ENCODE measurements around the gene WDR17. TPM values are rescaled to one million over a fixed set of nuclear protein-coding genes. Genes with fewer than 3 reads are reported as not detected.

WDR17 gene
- total and polyA plus RNA-seq, 4 donors = 0.81 to 7.5 (median 3.1) TPM

GRCh38 chr4:176139518-176139917 is 73.9 kb downstream of the WDR17 start:
- Histone ChIP-seq H3K9ac (ENCODE audit: insufficient read depth in 1 of 2, low read length in 2 of 2) (no peak overlapping the region), H3K27me3 (ENCODE audit: control insufficient read depth in 3 of 3, insufficient read depth in 3 of 3, low read length in 2 of 3) (no peaks in the 10 kb centered on the region), H3K9me3 (ENCODE audit: control insufficient read depth in 4 of 4, insufficient read depth in 3 of 4, low read length in 3 of 4) (no peaks in the 10 kb centered on the region), H3K27ac (ENCODE audit: low read depth in 1 of 2, low read length in 1 of 2) (no peak overlapping the region), H3K36me3 (ENCODE audit: control insufficient read depth in 4 of 4, insufficient read depth in 4 of 4, low read length in 4 of 4) (no peaks in the 10 kb centered on the region), H3K4me1 (ENCODE audit: control insufficient read depth in 5 of 5, insufficient read depth in 5 of 5, low read length in 5 of 5) (no peaks in the 10 kb centered on the region), H3K4me3 (no peak overlapping the region)
- no peak for ATAC-seq (ENCODE audit: insufficient read depth, low FRiP score)
- no peak for DNase-seq
- TF ChIP-seq CTCF (IDR thresholded peaks at IDR 0.05; ENCODE audit: control extremely low read depth, extremely low read depth) = no peak

GRCh38 chr4:176142253-176142652 is 76.6 kb downstream of the WDR17 start:
- Histone ChIP-seq H3K36me3 (ENCODE audit: control insufficient read depth in 4 of 4, insufficient read depth in 4 of 4, low read length in 4 of 4) (no peaks in the 10 kb centered on the region), H3K4me1 (ENCODE audit: control insufficient read depth in 5 of 5, insufficient read depth in 5 of 5, low read length in 5 of 5) (no peaks in the 10 kb centered on the region), H3K4me3 (no peak overlapping the region), H3K9me3 (ENCODE audit: control insufficient read depth in 4 of 4, insufficient read depth in 3 of 4, low read length in 3 of 4) (no peaks in the 10 kb centered on the region), H3K27me3 (ENCODE audit: control insufficient read depth in 3 of 3, insufficient read depth in 3 of 3, low read length in 2 of 3) (no peaks in the 10 kb centered on the region), H3K27ac (ENCODE audit: low read depth in 1 of 2, low read length in 1 of 2) (no peak overlapping the region), H3K9ac (ENCODE audit: insufficient read depth in 1 of 2, low read length in 2 of 2) (no peak overlapping the region)
- DNase-seq (no peak), ATAC-seq (ENCODE audit: insufficient read depth, low FRiP score) (no peak)
- no peak for TF ChIP-seq CTCF (IDR thresholded peaks at IDR 0.05; ENCODE audit: control extremely low read depth, extremely low read depth)
- 69 to 85% methylated on average over 2 of the region's 2 CpGs for WGBS, 2 donors

GRCh38 chr4:176149680-176150355 is 84.2 kb downstream of the WDR17 start:
- TF ChIP-seq CTCF (IDR thresholded peaks at IDR 0.05; ENCODE audit: control extremely low read depth, extremely low read depth) = no peak

DNA sequence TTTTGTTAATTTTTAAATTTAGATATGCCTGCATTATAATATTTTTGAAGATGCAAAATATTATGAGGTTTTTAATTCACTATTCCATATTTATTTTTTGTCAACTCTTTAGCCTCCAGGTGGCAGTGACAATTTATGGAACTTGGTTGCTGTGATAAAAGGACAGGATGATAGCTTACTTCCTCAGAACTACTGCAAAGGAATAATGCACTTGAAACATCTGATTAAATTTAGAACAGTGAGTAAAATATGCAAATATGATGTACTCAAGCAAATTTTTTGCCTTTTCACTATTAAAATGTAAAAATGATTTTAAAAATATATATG is 84.7 kb downstream of the WDR17 start:
- H3K36me3 ChIP-seq (ENCODE audit: control insufficient read depth in 4 of 4, insufficient read depth in 4 of 4, low read length in 4 of 4) = peaks cover 0 to 1% (median 0%) of the 10 kb centered on the region in 4 donors
- no peaks in the 10 kb centered on the region for H3K27me3 ChIP-seq (ENCODE audit: control insufficient read depth in 3 of 3, insufficient read depth in 3 of 3, low read length in 2 of 3)
- ATAC-seq (ENCODE audit: insufficient read depth, low FRiP score) (no peak), DNase-seq (peak in 2 of 3 donors; percentile 24 to 25)
- no peaks in the 10 kb centered on the region for H3K9me3 ChIP-seq (ENCODE audit: control insufficient read depth in 4 of 4, insufficient read depth in 3 of 4, low read length in 3 of 4)
- H3K9ac ChIP-seq (ENCODE audit: insufficient read depth in 1 of 2, low read length in 2 of 2) = no peak overlapping the region
- TF ChIP-seq CTCF (IDR thresholded peaks at IDR 0.05; ENCODE audit: control extremely low read depth, extremely low read depth) = no peak
- H3K4me1 ChIP-seq (ENCODE audit: control insufficient read depth in 5 of 5, insufficient read depth in 5 of 5, low read length in 5 of 5) = no peaks in the 10 kb centered on the region
- H3K27ac ChIP-seq (ENCODE audit: low read depth in 1 of 2, low read length in 1 of 2) = no peak overlapping the region
- H3K4me3 ChIP-seq = no peak overlapping the region

More at GRCh38 chr4:176149680-176150355, 84.2 kb downstream of the WDR17 start:
- DNase-seq (no peak), ATAC-seq (ENCODE audit: insufficient read depth, low FRiP score) (no peak)
- WGBS, 2 donors = 79 to 85% methylated on average over 3 of the region's 3 CpGs
- no peaks in the 10 kb centered on the region for H3K9me3 ChIP-seq (ENCODE audit: control insufficient read depth in 4 of 4, insufficient read depth in 3 of 4, low read length in 3 of 4)
- H3K27me3 ChIP-seq (ENCODE audit: control insufficient read depth in 3 of 3, insufficient read depth in 3 of 3, low read length in 2 of 3) = no peaks in the 10 kb centered on the region
- no peak overlapping the region for H3K9ac ChIP-seq (ENCODE audit: insufficient read depth in 1 of 2, low read length in 2 of 2)
- peaks cover 0 to 1% (median 0%) of the 10 kb centered on the region in 4 donors for H3K36me3 ChIP-seq (ENCODE audit: control insufficient read depth in 4 of 4, insufficient read depth in 4 of 4, low read length in 4 of 4)
- no peak overlapping the region for H3K4me3 ChIP-seq
- H3K4me1 ChIP-seq (ENCODE audit: control insufficient read depth in 5 of 5, insufficient read depth in 5 of 5, low read length in 5 of 5) = no peaks in the 10 kb centered on the region
- no peak overlapping the region for H3K27ac ChIP-seq (ENCODE audit: low read depth in 1 of 2, low read length in 1 of 2)

Measured in lung (tissue), 12 donors.